HepG2 (cell line): ENCODE results near the gene NUP133. TPM values are rescaled to one million over a fixed set of nuclear protein-coding genes. Genes with fewer than 3 reads are reported as not detected.

ENCODE experiments used
- ADNP ChIP-seq: sonication (generic); formaldehyde crosslinking; IDR thresholded peaks from 2 replicates; pipeline ENCODE4 v1.4.0; 2020; ENCODE audit warnings: missing genetic modification reagents
- ARHGAP35 ChIP-seq: sonication (generic); formaldehyde crosslinking; IDR thresholded peaks from 2 replicates; pipeline ENCODE4 v1.9.0; 2022; ENCODE audit warnings: mild to moderate bottlenecking, inconsistent platforms, moderate library complexity, missing genetic modification reagents, borderline replicate concordance
- ARNT ChIP-seq: fragments of 450-650 bp; IDR thresholded peaks from 2 replicates; pipeline ENCODE4 v1.6.1; 2017
- HES4 ChIP-seq: sonication (generic); formaldehyde crosslinking; IDR thresholded peaks from 2 replicates; pipeline ENCODE4 v1.9.0; 2021; ENCODE audit warnings: mild to moderate bottlenecking, missing genetic modification reagents, borderline replicate concordance
- LCORL ChIP-seq, 2 experiments: fragments of 450-650 bp in 1 of 2; sonication (generic) in 1 of 2; formaldehyde crosslinking in 1 of 2; IDR thresholded peaks; 2 replicates each; pipeline versions ENCODE4 v1.5.0 to v1.6.1; 2017 to 2020; ENCODE audit warnings: antibody characterized with exemption in 1 of 2, missing genetic modification reagents in 1 of 2
- MXD4 ChIP-seq: IDR thresholded peaks from 2 replicates; pipeline ENCODE4 v1.6.1; 2016; ENCODE audit warnings: mild to moderate bottlenecking, missing biosample characterization, missing genetic modification reagents
- POLR2AphosphoS2 ChIP-seq: IDR thresholded peaks from 2 replicates; pipeline ENCODE4 v1.6.1; 2011; ENCODE audit warnings: low read depth, low read length, improper control_type of control experiment
- RBAK ChIP-seq: sonication (generic); formaldehyde crosslinking; IDR thresholded peaks from 2 replicates; pipeline ENCODE4 v1.5.1; 2020; ENCODE audit warnings: mild to moderate bottlenecking, missing genetic modification reagents
- RBM22 ChIP-seq: fragments of 200-400 bp; formaldehyde crosslinking; optimal IDR thresholded peaks from 2 replicates; pipeline ENCODE3; 2017; ENCODE audit warnings: mild to moderate bottlenecking, low read length, moderate library complexity
- RXRA ChIP-seq: sonication (generic); formaldehyde crosslinking; IDR thresholded peaks from 2 replicates; pipeline ENCODE4 v1.5.1; 2020; ENCODE audit warnings: missing genetic modification reagents
- SIX4 ChIP-seq: sonication (generic); formaldehyde crosslinking; IDR thresholded peaks from 2 replicates; pipeline ENCODE4 v1.4.0; 2020; ENCODE audit warnings: missing genetic modification reagents
- SP1 ChIP-seq, 2 experiments: fragments of 450-650 bp in 1 of 2; sonication (generic) in 1 of 2; formaldehyde crosslinking in 1 of 2; IDR thresholded peaks; 2 replicates each; pipeline versions ENCODE4 v1.4.0 to v1.6.1; 2016 to 2020; ENCODE audit warnings: missing genetic modification reagents in 1 of 2
- SYNCRIP ChIP-seq: fragments of 200-400 bp; formaldehyde crosslinking; IDR thresholded peaks from 2 replicates; pipeline ENCODE4 v1.6.1; 2018; ENCODE audit warnings: mild to moderate bottlenecking, low read depth, low read length; ENCODE audit not compliant: insufficient read depth
- TAF15 ChIP-seq: fragments of 200-400 bp; formaldehyde crosslinking; IDR thresholded peaks from one replicate; pipeline ENCODE4 v1.6.1; 2018; ENCODE audit warnings: mild to moderate bottlenecking, low read depth, low read length; ENCODE audit not compliant: poor library complexity, severe bottlenecking
- THYN1 ChIP-seq: sonication (generic); formaldehyde crosslinking; IDR thresholded peaks from 2 replicates; pipeline ENCODE4 v1.8.1; 2023; ENCODE audit warnings: low read depth, mild to moderate bottlenecking, moderate library complexity, missing genetic modification reagents, borderline replicate concordance
- TP53 ChIP-seq: sonication (generic); formaldehyde crosslinking; conservative IDR thresholded peaks from 2 replicates; pipeline ENCODE4 v1.4.0; 2020; ENCODE audit warnings: missing genetic modification reagents
- YEATS4 ChIP-seq: sonication (generic); formaldehyde crosslinking; IDR thresholded peaks from 2 replicates; pipeline ENCODE4 v1.4.0; 2020; ENCODE audit warnings: missing genetic modification reagents, borderline replicate concordance
- ZBTB14 ChIP-seq: sonication (generic); formaldehyde crosslinking; IDR thresholded peaks from 2 replicates; pipeline ENCODE4 v1.4.0; 2020; ENCODE audit warnings: missing genetic modification reagents
- ZFP37 ChIP-seq: sonication (generic); formaldehyde crosslinking; IDR thresholded peaks from 2 replicates; pipeline ENCODE4 v1.4.0; 2020; ENCODE audit warnings: missing genetic modification reagents, borderline replicate concordance
- ZFP41 ChIP-seq: sonication (generic); formaldehyde crosslinking; IDR thresholded peaks from 2 replicates; pipeline ENCODE4 v1.4.0; 2020; ENCODE audit warnings: mild to moderate bottlenecking, missing genetic modification reagents, borderline replicate concordance
- ZFP91 ChIP-seq: sonication (generic); formaldehyde crosslinking; IDR thresholded peaks from 2 replicates; pipeline ENCODE4 v1.9.0; 2022; ENCODE audit warnings: missing genetic modification reagents, mild to moderate bottlenecking, borderline replicate concordance
- ZNF3 ChIP-seq: IDR thresholded peaks from 2 replicates; pipeline ENCODE4 v1.7.0; 2017; ENCODE audit warnings: inconsistent platforms
- ZNF317 ChIP-seq: sonication (generic); formaldehyde crosslinking; IDR thresholded peaks from 2 replicates; pipeline ENCODE4 v1.5.0; 2020; ENCODE audit warnings: mild to moderate bottlenecking, missing genetic modification reagents
- ZNF350 ChIP-seq: sonication (generic); formaldehyde crosslinking; IDR thresholded peaks from 2 replicates; pipeline ENCODE4 v1.4.0; 2020; ENCODE audit warnings: mild to moderate bottlenecking, low read depth, missing genetic modification reagents, borderline replicate concordance
- ZNF576 ChIP-seq: sonication (generic); formaldehyde crosslinking; IDR thresholded peaks from 2 replicates; pipeline ENCODE4 v1.4.0; 2020; ENCODE audit warnings: mild to moderate bottlenecking, missing genetic modification reagents
- ZNF616 ChIP-seq: sonication (generic); formaldehyde crosslinking; IDR thresholded peaks from 2 replicates; pipeline ENCODE4 v1.5.0; 2020; ENCODE audit warnings: low read depth, mild to moderate bottlenecking, missing genetic modification reagents
- ZSCAN20 ChIP-seq: sonication (generic); formaldehyde crosslinking; IDR thresholded peaks from 2 replicates; pipeline ENCODE4 v1.4.0; 2020; ENCODE audit warnings: missing genetic modification reagents, mild to moderate bottlenecking, borderline replicate concordance
- ZSCAN9 ChIP-seq: IDR thresholded peaks from 2 replicates; pipeline ENCODE4 v1.6.1; 2016; ENCODE audit warnings: borderline replicate concordance
- polyA plus RNA-seq, 8 experiments: library from polyadenylated mRNA; depleted of rRNA in 3 of 8; stranded (reverse) in 7 of 8; unstranded in 1 of 8; fragments of >200 nt; fragmentation: Illumina TruSeq in 4 of 8; extraction: Trizol in 4 of 8; gene quantifications; 2 replicates each; pipeline versions ENCODE4 v1.2.1 to v1.2.3, GENCODE V29; 2011 to 2016; ENCODE audit warnings: low read depth in 4 of 8, missing spikeins in 1 of 8, mixed read lengths in 1 of 8; ENCODE audit not compliant: insufficient read depth in 1 of 8
- total RNA-seq, 5 experiments: library from RNA; depleted of rRNA; stranded (reverse); fragments of >200 nt; fragmentation: Illumina TruSeq; extraction: Trizol; gene quantifications; 2 replicates each; pipeline ENCODE4 v1.2.3, GENCODE V29; 2016; ENCODE audit warnings: low read depth in 1 of 5

Gene NUP133
- total and polyA plus RNA-seq, 2 of the 13 experiments (the other 11 are each of a cell fraction or from before 2014, with no cell fraction given) = 17.7 to 45.6 TPM

- TF ChIP-seq ZFP37 (no peak), POLR2AphosphoS2 (peak; percentile 67; the same call in 1 of the 2 replicates), RBM22 (no peak), HES4 (CRISPR knock-in tag) (peak; percentile 73; the same call in 1 of the 2 replicates), ZNF576 (CRISPR knock-in tag) (no peak), SYNCRIP (no peak), ZFP41 (no peak), YEATS4 (no peak), ARHGAP35 (CRISPR knock-in tag) (no peak; the same call in 1 of the 2 replicates), TP53 (no peak), ZBTB14 (0 out of 2 replicates have a peak, but pooled peaks have one; percentile 21), ZNF616 (CRISPR knock-in tag) (0 out of 2 replicates have a peak, but pooled peaks have one; percentile 66), ZNF3 (CRISPR knock-in tag) (no peak), RBAK (no peak), TAF15 (no peak), SIX4 (CRISPR knock-in tag) (peak; percentile 70; the same call in 1 of the 2 replicates), ZSCAN9 (no peak; the same call in 1 of the 2 replicates), MXD4 (CRISPR knock-in tag) (peak; percentile 89), ARNT (no peak), ZSCAN20 (CRISPR knock-in tag) (no peak), ZNF317 (peak; percentile 56; the same call in 1 of the 2 replicates), THYN1 (CRISPR knock-in tag) (no peak), ZNF350 (peak; percentile 40; the same call in 1 of the 2 replicates), ZFP91 (CRISPR knock-in tag) (peak; percentile 91), SP1 (IDR thresholded peaks at IDR 0.05) (no peak), SP1 (CRISPR knock-in tag; IDR thresholded peaks at IDR 0.05) (peak; percentile 75), RXRA (CRISPR knock-in tag) (peak; percentile 76), ADNP (no peak), LCORL (IDR thresholded peaks at IDR 0.05) (no peak), LCORL (CRISPR knock-in tag; IDR thresholded peaks at IDR 0.05) (no peak; the same call in 1 of the 2 replicates)
Observed at GRCh38 chr1:229507951-229508822, at the start of gene NUP133 (continued).
